Ramos (cell line): Measurements from ENCODE around the gene SAA4.
"Not testable (repeated sequence)": the region's sequence is repeated elsewhere in the genome, so short reads cannot be mapped to it uniquely, and the experiment has no call there.

ENCODE experiments used
- in situ Hi-C: fragments of 300-500 bp; cut with MboI; formaldehyde crosslinking; loops from one replicate; pipeline ENCODE4 v1.14.3; 2022; ENCODE audit warnings: low sequenced_read_pairs; ENCODE audit not compliant: unreplicated experiment

SAA4 gene

DNA sequence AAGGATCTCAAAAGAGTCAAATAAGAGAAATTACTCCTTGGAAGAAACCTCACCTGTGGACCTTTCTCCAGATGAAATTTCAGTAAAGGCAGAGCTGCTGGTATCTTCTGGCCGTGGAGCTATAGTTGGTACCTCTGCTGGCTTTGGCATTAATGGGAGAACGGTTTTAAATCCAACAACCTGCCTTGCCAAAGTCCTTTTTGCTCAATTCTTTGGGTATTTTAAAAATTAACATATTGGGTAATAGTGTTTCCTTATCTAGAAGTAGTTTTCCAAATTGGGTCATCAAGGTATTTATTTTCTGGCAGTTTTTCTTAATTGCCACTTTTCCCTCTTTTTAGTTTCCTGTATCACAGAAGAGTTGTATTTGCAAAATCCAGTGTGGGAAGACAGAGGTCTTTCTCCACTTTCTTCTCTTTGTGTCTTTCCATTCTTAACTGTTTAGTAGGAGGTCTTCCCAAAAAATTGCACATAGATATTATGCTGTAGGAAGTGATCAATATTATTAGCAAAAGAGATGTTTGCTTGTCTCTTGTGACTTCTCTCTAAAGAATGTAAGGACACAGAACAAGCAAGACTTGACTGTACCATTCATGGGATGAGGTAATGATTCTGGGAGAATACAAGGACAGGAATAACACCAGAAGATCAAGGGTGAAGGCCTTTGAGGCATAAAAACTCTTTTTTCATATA lies at the start of gene SAA4:
TSS of gene SAA4 (minus strand) at position 139 of the 693 bp plus-strand sequence. CDS start 876 bp downstream, outside the sequence.
- in situ Hi-C loops: no loop called here

DNA sequence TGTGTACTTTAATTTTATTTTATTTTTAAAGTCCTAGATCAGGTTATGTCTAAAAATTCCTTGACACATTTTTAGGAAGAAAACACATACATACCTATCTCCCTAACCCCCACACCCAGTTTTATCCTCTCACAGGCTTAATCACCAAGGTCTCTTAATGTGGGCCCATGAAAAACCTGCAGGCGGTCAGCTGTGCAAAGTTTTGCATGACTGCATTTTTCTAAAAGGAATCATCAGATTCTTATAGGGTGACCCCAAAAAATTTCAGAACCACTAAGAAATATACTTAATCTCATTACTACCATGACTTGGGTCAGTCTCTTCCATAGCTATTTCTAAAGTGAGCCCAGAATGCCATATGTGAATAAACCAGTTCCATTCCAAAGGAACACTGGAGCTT lies 49.2 kb upstream of the SAA4 start:
- in situ Hi-C loops: no loop called here

- in situ Hi-C loops: no loop called here
Observed at GRCh38 chr11:18282626-18283025, 46.0 kb upstream of the SAA4 start.

GRCh38 chr11:18280438-18281045 lies 43.9 kb upstream of the SAA4 start:
- in situ Hi-C loops: no loop called here

- in situ Hi-C loops: no loop called here
Observed at GRCh38 chr11:18277565-18278271, 41.1 kb upstream of the SAA4 start.

DNA sequence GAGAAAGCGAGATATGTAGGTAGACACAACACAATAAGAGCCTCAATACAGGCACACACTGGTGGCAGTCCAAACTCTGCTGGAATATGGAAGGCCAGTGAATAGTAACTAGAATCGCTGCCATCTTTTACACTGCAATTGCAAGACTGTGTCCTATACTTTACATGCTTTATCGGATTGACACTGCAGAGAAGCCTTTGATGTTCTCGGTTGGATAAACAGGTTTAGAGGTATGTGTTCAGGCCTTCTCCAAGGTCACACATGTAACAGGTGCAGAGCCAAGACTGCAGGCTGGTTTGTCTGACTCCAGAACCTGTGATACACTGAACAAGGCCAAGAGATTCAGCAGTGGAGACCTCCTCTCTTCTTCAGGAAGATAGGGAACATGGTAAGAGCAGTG lies 34.6 kb upstream of the SAA4 start:
- in situ Hi-C loops: no loop called here

GRCh38 chr11:18270102-18270501 lies 33.5 kb upstream of the SAA4 start:
- in situ Hi-C loops: no loop called here

DNA sequence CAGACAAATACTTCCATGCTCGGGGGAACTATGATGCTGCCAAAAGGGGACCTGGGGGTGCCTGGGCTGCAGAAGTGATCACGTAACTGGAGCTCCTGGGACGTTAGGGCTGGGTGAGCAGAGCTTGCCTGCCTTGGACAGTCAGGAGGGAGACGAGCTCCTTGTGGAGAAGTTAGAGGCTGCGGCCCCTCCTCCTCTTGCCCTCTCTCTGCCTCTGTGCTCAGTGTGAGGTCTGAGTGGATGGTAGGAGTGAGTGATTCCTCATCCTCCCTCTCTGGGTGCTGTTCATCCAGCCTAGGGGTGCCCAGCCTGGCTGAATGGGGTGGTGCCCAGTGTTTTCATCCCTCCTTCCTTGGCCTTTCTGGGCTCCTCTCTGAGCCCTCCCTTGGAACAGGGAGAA lies 32.6 kb upstream of the SAA4 start:
- in situ Hi-C loops: not testable (repeated sequence)

- in situ Hi-C loops: not testable (repeated sequence)
Observed at GRCh38 chr11:18267335-18268133, 30.9 kb upstream of the SAA4 start.

DNA sequence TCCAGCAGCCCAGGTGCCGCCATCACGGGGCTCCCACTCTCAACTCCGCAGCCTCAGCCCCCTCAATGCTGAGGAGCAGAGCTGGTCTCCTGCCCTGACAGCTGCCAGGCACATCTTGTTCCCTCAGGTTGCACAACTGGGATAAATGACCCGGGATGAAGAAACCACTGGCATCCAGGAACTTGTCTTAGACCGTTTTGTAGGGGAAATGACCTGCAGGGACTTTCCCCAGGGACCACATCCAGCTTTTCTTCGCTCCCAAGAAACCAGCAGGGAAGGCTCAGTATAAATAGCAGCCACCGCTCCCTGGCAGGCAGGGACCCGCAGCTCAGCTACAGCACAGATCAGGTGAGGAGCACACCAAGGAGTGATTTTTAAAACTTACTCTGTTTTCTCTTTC lies 29.3 kb upstream of the SAA4 start, which contains the start of gene SAA1:
TSS of gene SAA1 (plus strand) at position 316 of the 400 bp plus-strand sequence. CDS start 624 bp downstream, outside the sequence.
- in situ Hi-C loops: no loop called here

DNA sequence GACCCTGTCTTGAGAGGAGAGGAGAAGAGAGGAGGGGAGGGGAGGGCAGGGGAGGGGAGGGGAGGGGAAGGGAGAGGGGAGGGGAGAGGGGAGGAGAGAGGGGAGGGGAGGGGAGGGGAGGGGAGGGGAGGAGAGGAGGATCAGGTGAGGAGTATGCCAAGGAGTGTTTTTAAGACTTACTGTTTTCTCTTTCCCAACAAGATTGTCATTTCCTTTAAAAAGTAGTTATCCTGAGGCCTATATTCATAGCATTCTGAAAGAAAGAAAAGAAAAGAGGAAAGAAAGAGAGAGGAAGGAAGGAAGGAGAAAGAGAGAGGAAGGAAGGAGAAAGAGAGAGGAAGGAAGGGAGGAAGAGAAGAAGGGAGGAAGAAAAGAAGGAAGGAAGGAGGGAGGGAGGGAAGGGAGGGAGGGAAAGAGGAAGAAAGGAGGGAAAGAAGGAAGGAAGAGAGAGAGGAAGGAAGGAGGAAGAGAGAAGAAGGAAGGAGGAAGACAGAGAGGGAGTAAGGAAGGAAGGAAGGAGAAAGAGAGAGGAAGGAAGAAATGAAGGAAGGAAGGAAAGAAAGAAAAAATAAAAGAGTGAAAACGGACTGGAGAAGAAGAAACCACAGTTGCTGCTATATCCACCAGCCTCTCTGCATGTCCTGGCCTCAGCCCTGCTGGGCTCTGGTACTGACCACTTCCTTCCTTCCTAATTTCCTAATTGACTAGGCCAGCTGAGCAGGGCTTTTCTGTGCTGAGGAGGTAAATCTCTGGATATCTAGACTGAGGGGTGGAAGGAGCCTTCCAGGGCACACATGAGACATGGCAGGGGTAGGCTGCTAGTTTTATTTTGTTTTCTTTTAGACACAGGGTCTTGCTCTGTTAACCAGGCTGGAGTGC lies 28.3 kb upstream of the SAA4 start:
- in situ Hi-C loops: no loop called here

DNA sequence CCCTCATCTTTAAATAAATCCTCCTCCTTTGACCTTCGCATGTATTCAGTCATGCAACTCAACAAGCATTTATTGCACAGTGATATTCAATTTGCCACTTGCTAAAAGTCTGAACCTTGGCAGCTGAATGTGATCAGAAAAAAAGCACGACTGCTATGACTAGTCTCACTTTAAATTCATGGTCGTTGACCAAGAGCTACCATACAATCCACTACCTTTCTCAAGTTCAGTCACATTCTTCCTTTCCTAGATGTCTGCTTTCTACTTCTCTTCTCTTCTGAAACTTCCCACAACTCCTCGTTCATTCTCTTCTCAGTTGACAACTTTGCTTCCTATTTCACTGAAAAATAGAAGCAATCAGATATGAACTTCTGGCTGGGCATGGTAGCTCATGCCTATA lies 27.4 kb upstream of the SAA4 start:
- in situ Hi-C loops: no loop called here

GRCh38 chr11:18262681-18263350 lies 26.2 kb upstream of the SAA4 start:
- in situ Hi-C loops: not testable (repeated sequence)

GRCh38 chr11:18261721-18262120 lies 25.1 kb upstream of the SAA4 start:
- in situ Hi-C loops: no loop called here

GRCh38 chr11:18259259-18259658 lies 22.7 kb upstream of the SAA4 start:
- in situ Hi-C loops: no loop called here

DNA sequence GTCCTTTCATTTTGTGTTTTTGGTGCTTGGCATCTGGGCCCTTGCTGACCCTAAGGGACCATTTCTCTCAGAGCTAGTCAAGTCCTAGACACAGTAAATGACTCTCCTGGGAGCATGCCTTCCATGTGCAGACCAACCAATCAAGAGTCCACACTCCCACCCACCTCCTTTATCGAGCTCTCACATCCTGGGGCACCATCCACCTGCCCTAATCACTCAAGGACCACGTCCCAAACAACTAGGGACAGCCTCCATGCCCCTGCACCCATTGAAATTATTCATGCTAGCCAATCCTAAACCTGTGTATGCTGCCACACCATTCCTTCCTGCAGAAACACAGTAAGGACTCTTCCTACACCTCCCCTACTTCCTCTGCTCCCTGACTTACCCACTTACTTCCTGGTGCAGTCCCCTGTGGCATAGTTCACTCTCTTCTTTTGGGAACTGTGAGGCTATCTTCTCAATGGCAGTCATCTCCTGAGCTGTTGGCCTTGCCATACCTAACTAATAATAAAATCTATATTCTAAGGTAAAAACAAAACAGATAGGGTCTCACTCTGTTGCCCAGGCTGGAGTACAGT lies 18.3 kb upstream of the SAA4 start:
- in situ Hi-C loops: no loop called here

DNA sequence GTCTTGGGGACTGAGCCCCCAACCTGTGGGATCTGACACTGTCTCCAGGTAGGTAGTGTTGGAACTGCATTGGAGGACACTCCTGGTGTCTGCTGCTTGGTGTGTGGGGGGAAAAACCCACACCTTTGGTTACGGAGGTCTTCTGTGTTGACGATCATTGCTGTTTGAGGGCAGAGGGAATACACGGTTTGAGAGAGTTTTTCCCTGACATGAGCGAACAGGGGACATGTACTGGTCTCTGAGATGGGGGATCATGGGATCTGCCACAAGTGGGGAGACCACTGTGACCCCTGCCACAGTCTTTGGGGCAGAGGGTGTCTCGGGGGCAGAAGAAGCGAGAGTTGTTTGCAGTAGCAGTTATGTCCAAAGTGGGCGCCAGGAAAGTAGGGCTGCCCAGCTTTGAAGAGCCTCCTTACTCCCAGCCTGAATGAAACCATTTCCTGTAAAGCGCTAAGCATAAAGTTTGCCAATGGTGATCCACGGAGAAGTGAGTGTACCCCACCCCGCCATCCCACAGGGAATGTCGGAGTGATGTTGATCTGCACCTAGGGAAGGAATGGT lies 17.3 kb upstream of the SAA4 start:
- in situ Hi-C loops: no loop called here

- in situ Hi-C loops: no loop called here
Observed at GRCh38 chr11:18253233-18253632, 16.6 kb upstream of the SAA4 start.
